ENCODE results near the gene INVS. TPM values are rescaled to one million over a fixed set of nuclear protein-coding genes. Genes with fewer than 3 reads are reported as not detected.
"Not testable (repeated sequence)": the region's sequence is repeated elsewhere in the genome, so short reads cannot be mapped to it uniquely, and the experiment has no call there.

The INVS gene
- total RNA-seq, 4 donors from 2014 or later: 8.3 to 14.4 (median 10.8) TPM

DNA sequence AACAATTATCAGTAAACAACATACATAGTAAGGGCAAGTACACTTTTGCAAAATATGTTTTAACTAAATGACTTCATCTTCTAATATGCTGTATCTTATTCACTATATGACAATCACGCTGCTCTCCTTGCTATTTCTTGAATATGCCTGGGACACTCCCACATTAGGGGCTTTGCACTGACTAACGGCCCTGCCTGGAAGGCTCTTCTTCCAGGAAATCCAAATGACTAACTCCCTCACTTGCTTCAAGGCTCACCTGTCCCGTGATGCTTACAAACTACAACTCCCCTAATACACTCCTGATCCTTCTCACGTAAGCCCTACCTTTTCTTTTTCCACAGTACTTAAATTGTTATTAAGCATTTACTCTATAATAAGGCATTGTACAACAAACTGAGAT is 10.8 kb upstream of the INVS start:
- intact Hi-C loops (cut with DNase I; ENCODE audit: low total_unique reads): no loop called here
- no peak for DNase-seq (ENCODE audit: low spot score in 2 of 2)
- TF ChIP-seq, protein P1, sequence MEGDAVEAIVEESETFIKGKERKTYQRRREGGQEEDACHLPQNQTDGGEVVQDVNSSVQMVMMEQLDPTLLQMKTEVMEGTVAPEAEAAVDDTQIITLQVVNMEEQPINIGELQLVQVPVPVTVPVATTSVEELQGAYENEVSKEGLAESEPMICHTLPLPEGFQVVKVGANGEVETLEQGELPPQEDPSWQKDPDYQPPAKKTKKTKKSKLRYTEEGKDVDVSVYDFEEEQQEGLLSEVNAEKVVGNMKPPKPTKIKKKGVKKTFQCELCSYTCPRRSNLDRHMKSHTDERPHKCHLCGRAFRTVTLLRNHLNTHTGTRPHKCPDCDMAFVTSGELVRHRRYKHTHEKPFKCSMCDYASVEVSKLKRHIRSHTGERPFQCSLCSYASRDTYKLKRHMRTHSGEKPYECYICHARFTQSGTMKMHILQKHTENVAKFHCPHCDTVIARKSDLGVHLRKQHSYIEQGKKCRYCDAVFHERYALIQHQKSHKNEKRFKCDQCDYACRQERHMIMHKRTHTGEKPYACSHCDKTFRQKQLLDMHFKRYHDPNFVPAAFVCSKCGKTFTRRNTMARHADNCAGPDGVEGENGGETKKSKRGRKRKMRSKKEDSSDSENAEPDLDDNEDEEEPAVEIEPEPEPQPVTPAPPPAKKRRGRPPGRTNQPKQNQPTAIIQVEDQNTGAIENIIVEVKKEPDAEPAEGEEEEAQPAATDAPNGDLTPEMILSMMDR (IDR thresholded peaks at IDR 0.05): no peak
- TF ChIP-seq POLR2A (IDR thresholded peaks at IDR 0.05): no peak
- WGBS, 2 donors: 61 to 73% methylated on average over 4 of the region's 4 CpGs
- H3K4me3 ChIP-seq (ENCODE audit: low read depth, poor library complexity, severe bottlenecking): no peak overlapping the region

DNA sequence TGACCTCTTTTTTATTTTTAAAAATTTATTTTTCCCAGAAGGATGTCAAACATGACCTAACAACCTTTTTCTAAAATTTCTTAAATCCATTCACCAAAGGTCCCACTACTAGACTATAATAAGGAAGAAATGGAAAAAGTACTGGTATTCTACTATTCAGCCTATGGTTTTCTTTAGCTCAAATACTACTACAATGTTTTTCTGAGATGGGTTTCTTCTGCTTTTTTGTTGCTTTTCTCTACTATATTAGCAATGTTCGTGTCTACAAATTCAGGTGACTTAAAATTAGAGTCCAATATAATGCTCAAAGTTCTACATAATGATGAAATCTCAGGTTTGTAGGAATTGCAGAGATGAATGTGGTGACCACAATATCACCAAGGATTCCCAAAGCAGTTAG is 8.2 kb upstream of the INVS start:
- intact Hi-C loops (cut with DNase I; ENCODE audit: low total_unique reads): no loop called here
- TF ChIP-seq, protein P1 (IDR thresholded peaks at IDR 0.05): no peak
- no peak for TF ChIP-seq POLR2A (IDR thresholded peaks at IDR 0.05)
- WGBS, 2 donors: 96 to 97% methylated on average over 1 of the region's 1 CpG
- DNase-seq (ENCODE audit: low spot score in 2 of 2): no peak
- H3K4me3 ChIP-seq (ENCODE audit: low read depth, poor library complexity, severe bottlenecking): no peak overlapping the region

DNA sequence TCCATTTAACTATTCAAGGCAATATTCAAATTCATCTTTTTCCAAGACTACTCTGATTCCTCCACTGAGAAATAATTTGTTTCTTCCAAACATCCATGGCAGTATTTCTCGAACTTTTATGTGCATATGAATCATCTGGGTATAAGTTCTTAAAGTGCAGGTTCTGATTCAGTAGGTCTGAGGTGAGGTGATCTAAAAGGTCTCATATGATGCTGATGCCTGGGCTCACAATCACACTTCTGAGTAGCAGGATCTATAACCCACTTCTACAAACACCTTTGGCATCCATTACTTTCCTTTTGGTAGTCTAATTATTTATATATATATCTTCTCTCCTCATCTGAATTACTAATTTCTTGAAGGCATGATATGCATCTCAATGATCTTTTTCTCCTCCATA is 7.4 kb upstream of the INVS start:
- intact Hi-C loops (cut with DNase I; ENCODE audit: low total_unique reads): no loop called here

DNA sequence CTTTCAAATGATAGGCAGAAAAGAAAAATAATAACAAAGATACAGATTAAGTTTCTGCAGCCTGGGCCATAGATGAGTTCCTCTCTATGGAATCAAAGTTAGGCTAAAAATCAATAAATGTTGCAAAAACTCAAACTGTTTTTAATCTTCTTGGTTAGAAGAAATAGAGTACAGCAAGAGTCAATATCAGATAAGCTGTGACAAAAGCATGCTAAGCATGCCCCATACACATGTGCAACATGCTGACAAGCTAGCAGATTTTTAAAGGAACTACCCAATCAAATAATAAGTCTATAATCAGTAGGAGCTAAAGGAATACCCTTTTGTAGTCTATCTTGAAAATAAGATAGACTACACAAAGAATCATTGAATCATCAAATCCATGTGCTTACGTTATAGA is 7.0 kb upstream of the INVS start:
- intact Hi-C loops (cut with DNase I; ENCODE audit: low total_unique reads): no loop called here
- WGBS, 2 donors: 97 to 100% methylated on average over 1 of the region's 1 CpG
- H3K4me3 ChIP-seq (ENCODE audit: low read depth, poor library complexity, severe bottlenecking): no peak overlapping the region
- no peak for DNase-seq (ENCODE audit: low spot score in 2 of 2)
- TF ChIP-seq POLR2A (IDR thresholded peaks at IDR 0.05): no peak
- TF ChIP-seq, protein P1 (IDR thresholded peaks at IDR 0.05): no peak

More for the DNA sequence above, 7.4 kb upstream of the INVS start:
- DNase-seq (ENCODE audit: low spot score in 2 of 2): no peak
- H3K4me3 ChIP-seq (ENCODE audit: low read depth, poor library complexity, severe bottlenecking): no peak overlapping the region
- WGBS, 2 donors: 65 to 72% methylated on average over 1 of the region's 1 CpG
- no peak for TF ChIP-seq POLR2A (IDR thresholded peaks at IDR 0.05)
- TF ChIP-seq, protein P1 (IDR thresholded peaks at IDR 0.05): no peak

DNA sequence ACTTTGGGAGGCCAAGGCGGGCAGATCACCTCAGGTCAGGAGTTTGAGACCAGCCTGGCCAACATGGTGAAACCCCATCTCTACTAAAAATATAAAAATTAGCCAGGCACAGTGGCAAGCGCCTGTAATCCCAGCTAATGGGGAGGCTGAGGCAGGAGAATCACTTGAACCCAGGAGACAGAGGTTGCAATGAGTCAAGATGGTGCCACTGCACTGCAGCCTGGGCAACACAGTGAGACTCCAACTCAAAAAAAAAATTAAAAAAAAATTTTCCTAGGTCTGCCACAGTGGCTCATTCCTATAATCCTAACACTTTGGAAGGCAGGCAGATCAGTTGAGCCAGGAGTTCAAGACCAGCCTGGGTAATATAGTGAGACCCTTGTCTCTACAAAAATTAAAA is 4.6 kb upstream of the INVS start:
- H3K4me3 ChIP-seq (ENCODE audit: low read depth, poor library complexity, severe bottlenecking); intact Hi-C loops (cut with DNase I; ENCODE audit: low total_unique reads); DNase-seq (ENCODE audit: low spot score in 2 of 2): not testable (repeated sequence)
- 96% methylated on average over 2 of the region's 2 CpGs for WGBS, 2 donors

DNA sequence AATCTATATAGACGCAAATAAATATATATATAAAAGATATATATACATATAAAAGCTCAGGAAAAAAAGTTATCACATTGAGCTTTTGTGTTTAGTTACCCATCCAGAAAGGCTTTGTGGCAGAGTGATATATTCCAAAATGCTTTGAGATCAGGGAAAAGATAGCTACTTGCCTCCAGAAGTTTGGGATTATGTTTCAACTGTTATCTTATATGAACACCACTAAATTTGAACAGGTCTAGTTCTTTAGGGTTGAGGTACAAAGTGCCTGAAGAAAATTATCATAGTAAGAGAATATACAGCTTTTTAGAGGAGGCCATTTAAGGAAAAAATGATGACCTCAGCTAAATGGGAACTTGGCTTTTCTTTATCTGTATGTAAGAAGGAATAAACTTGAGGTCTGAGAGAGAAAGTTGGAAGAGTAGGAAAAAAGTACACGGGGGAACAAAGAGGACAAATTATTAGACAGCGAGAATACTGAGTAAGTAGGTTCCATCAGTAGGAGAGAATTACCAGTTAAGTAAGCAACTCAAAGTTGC is 2.6 kb upstream of the INVS start:
- intact Hi-C loops (cut with DNase I; ENCODE audit: low total_unique reads): no loop called here
- H3K4me3 ChIP-seq (ENCODE audit: low read depth, poor library complexity, severe bottlenecking): no peak overlapping the region
- DNase-seq (ENCODE audit: low spot score in 2 of 2): no peak
- no peak for TF ChIP-seq POLR2A (IDR thresholded peaks at IDR 0.05)
- TF ChIP-seq, protein P1 (IDR thresholded peaks at IDR 0.05): no peak
- 83 to 89% methylated on average over 3 of the region's 3 CpGs for WGBS, 2 donors
